Measurements from ENCODE around the gene TBL1Y.

GRCh38 chrY:7115871-7116270, 205.4 kb downstream of the TBL1Y start:
- TF ChIP-seq, protein P1, sequence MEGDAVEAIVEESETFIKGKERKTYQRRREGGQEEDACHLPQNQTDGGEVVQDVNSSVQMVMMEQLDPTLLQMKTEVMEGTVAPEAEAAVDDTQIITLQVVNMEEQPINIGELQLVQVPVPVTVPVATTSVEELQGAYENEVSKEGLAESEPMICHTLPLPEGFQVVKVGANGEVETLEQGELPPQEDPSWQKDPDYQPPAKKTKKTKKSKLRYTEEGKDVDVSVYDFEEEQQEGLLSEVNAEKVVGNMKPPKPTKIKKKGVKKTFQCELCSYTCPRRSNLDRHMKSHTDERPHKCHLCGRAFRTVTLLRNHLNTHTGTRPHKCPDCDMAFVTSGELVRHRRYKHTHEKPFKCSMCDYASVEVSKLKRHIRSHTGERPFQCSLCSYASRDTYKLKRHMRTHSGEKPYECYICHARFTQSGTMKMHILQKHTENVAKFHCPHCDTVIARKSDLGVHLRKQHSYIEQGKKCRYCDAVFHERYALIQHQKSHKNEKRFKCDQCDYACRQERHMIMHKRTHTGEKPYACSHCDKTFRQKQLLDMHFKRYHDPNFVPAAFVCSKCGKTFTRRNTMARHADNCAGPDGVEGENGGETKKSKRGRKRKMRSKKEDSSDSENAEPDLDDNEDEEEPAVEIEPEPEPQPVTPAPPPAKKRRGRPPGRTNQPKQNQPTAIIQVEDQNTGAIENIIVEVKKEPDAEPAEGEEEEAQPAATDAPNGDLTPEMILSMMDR (IDR thresholded peaks at IDR 0.05) = no peak
- no peak for TF ChIP-seq EZH2 (IDR thresholded peaks at IDR 0.05; ENCODE audit: borderline replicate concordance, insufficient read depth, low read depth, low read length, poor library complexity, severe bottlenecking)
